Measurements from ENCODE around the gene ARHGAP33. TPM values are rescaled to one million over a fixed set of nuclear protein-coding genes. Genes with fewer than 3 reads are reported as not detected.

Gene ARHGAP33
- total RNA-seq, 4 donors from 2014 or later = 0.26 to 43.4 (median 8.9) TPM

GRCh38 chr19:35740423-35741202 is 34.8 kb upstream of the ARHGAP33 start:
- intact Hi-C loops (cut with DNase I; ENCODE audit: low total_unique reads) = no loop called here
- peaks cover 0 to 10% of the 10 kb centered on the region in 2 donors for H3K4me1 ChIP-seq
- H3K9me3 ChIP-seq = no peaks in the 10 kb centered on the region
- peak; percentile 98 for DNase-seq
- peak; percentile 12 to 22 for TF ChIP-seq POLR2A (IDR thresholded peaks at IDR 0.05)
- no peak for TF ChIP-seq CTCF (IDR thresholded peaks at IDR 0.05)
- H3K36me3 ChIP-seq = no peaks in the 10 kb centered on the region
- peak overlapping the region; percentile 60 to 62 for H3K4me3 ChIP-seq
- peak overlapping the region; percentile 56 to 82 for H3K27ac ChIP-seq
- H3K27me3 ChIP-seq = no peaks in the 10 kb centered on the region

GRCh38 chr19:35741203-35741515 is 34.2 kb upstream of the ARHGAP33 start:
- H3K4me3 ChIP-seq = peak overlapping the region; percentile 60 to 62
- no peak for TF ChIP-seq CTCF (IDR thresholded peaks at IDR 0.05)
- TF ChIP-seq POLR2A (IDR thresholded peaks at IDR 0.05) = no peak
- DNase-seq = no peak
- peak overlapping the region; percentile 42 to 69 for H3K27ac ChIP-seq
- no peaks in the 10 kb centered on the region for H3K36me3 ChIP-seq
- intact Hi-C loops (cut with DNase I; ENCODE audit: low total_unique reads) = no loop called here
- H3K4me1 ChIP-seq = peaks cover 2 to 14% of the 10 kb centered on the region in 2 donors
- H3K9me3 ChIP-seq = no peaks in the 10 kb centered on the region
- H3K27me3 ChIP-seq = no peaks in the 10 kb centered on the region

GRCh38 chr19:35742121-35742724 is 33.1 kb upstream of the ARHGAP33 start, which contains the start of gene IGFLR1:
Gene IGFLR1 (minus strand): TSS chr19:35742452. CDS start chr19:35741180, 1,272 bp downstream.
- intact Hi-C loops (cut with DNase I; ENCODE audit: low total_unique reads) = no loop called here
- peak within 1 kb of the TSS; percentile 42 to 69 for H3K27ac ChIP-seq
- TF ChIP-seq CTCF (IDR thresholded peaks at IDR 0.05) = no peak
- TF ChIP-seq POLR2A (IDR thresholded peaks at IDR 0.05) = no peak
- H3K4me1 ChIP-seq = peaks cover 6 to 22% of the 10 kb centered on the region in 2 donors
- no peak for DNase-seq
- peak within 1 kb of the TSS in 1 of 2 donors; percentile 62 for H3K4me3 ChIP-seq
- H3K27me3 ChIP-seq = no peaks in the 10 kb centered on the region
- H3K9me3 ChIP-seq = no peaks in the 10 kb centered on the region
- H3K36me3 ChIP-seq = no peaks in the 10 kb centered on the region

DNA sequence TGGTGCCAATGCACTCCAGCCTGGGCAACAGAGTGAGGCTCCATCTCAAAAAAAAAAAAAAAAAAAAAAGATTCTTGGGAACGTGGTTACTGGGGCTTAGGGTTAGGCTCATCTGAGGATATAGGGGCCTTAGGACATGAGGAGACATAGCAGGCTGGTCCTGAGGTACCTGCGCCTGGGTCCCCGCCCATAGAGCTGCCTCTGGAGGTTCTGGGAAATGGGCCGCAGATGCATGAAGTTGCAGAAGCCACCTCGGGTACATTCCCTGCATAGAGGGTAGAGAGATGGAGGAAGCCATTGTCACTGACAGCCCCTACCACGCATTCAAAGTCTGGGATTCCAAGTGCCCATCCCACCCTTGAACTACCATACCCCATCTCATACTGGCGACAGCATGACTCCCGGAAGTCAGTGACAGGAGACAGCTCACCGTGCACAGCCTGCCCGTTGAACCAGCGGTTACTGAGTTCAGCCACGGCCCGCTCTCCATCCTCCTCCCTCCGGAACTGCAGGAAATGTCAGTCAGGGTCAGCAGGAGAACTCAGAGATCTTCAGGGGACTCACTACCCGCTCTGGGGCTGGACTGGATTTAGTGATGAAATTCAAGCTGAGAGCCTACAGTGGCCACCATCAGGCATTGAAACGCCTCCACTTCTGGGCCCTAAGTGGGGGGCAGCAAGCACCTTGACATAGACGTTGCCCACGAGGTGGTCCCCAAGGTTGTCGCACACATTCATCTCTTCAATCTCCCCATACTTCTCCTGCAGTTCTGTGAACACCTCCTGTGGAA is 31.5 kb upstream of the ARHGAP33 start:
- TF ChIP-seq CTCF (IDR thresholded peaks at IDR 0.05) (no peak), POLR2A (IDR thresholded peaks at IDR 0.05) (no peak)
- no peaks in the 10 kb centered on the region for H3K27me3 ChIP-seq
- H3K4me1 ChIP-seq = peaks cover 6 to 22% of the 10 kb centered on the region in 2 donors
- H3K9me3 ChIP-seq = no peaks in the 10 kb centered on the region
- no peak for DNase-seq
- peak overlapping the region in 1 of 2 donors; percentile 100 for H3K27ac ChIP-seq
- no peak overlapping the region for H3K4me3 ChIP-seq
- intact Hi-C loops (cut with DNase I; ENCODE audit: low total_unique reads) = no loop called here
- no peaks in the 10 kb centered on the region for H3K36me3 ChIP-seq
